Choroid plexus epithelial cell (primary cell): ENCODE data around the gene TWIST1.

Experiments
- DNase-seq: peaks from one replicate; pipeline ENCODE4 v3.0.0-alpha.2; 2010; ENCODE audit warnings: low read depth
- H3K4me3 ChIP-seq: 2 replicates; pipeline ENCODE4 v1.5.1; 2011; ENCODE audit warnings: low read depth, mild to moderate bottlenecking, control low read depth, low read length, moderate library complexity
- TF ChIP-seq, protein P1 (sequence below): conservative IDR thresholded peaks from 2 replicates; pipeline ENCODE4 v1.5.1; 2011; ENCODE audit warnings: low read depth, mild to moderate bottlenecking, control low read depth, inconsistent platforms, low read length, moderate library complexity

The TWIST1 gene

DNA sequence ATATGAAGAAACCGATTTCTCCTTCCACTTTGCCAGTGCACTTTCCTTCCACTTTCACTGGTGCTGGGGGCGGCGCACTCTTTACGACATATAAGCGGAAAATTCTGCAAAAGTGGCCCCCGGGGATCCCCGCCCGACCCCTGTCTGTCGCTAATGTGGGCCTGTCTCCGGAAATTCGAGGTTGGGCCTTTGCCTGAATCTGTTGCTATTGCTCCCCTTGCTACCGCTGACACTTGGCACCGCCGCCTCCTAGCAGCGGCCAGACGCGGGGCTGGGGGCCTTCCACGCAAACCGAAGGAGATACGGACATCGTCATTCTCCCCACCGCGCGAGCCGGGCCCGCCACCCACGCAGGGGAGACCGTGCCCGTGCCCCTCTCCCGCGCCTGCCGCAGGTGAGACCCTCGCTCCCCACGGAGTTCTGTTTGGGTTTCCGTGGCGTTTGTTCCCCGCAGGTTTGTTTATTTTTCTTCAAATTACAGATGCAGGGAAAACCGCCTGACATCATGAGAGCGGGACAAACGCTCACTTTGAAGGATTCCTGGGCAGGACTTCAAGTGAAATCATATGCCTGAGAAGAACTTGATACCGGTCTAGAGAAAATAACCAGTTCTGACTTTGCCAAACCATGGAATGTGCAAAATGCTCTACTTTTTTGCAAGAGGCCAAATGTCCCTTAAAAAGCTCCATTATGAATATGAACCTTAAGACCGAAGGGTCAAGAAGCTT lies 5.0 kb downstream of the TWIST1 start:
- peak; percentile 96 for DNase-seq
- peak overlapping the region; percentile 99 for H3K4me3 ChIP-seq
- TF ChIP-seq, protein P1, sequence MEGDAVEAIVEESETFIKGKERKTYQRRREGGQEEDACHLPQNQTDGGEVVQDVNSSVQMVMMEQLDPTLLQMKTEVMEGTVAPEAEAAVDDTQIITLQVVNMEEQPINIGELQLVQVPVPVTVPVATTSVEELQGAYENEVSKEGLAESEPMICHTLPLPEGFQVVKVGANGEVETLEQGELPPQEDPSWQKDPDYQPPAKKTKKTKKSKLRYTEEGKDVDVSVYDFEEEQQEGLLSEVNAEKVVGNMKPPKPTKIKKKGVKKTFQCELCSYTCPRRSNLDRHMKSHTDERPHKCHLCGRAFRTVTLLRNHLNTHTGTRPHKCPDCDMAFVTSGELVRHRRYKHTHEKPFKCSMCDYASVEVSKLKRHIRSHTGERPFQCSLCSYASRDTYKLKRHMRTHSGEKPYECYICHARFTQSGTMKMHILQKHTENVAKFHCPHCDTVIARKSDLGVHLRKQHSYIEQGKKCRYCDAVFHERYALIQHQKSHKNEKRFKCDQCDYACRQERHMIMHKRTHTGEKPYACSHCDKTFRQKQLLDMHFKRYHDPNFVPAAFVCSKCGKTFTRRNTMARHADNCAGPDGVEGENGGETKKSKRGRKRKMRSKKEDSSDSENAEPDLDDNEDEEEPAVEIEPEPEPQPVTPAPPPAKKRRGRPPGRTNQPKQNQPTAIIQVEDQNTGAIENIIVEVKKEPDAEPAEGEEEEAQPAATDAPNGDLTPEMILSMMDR = peak; percentile 1

DNA sequence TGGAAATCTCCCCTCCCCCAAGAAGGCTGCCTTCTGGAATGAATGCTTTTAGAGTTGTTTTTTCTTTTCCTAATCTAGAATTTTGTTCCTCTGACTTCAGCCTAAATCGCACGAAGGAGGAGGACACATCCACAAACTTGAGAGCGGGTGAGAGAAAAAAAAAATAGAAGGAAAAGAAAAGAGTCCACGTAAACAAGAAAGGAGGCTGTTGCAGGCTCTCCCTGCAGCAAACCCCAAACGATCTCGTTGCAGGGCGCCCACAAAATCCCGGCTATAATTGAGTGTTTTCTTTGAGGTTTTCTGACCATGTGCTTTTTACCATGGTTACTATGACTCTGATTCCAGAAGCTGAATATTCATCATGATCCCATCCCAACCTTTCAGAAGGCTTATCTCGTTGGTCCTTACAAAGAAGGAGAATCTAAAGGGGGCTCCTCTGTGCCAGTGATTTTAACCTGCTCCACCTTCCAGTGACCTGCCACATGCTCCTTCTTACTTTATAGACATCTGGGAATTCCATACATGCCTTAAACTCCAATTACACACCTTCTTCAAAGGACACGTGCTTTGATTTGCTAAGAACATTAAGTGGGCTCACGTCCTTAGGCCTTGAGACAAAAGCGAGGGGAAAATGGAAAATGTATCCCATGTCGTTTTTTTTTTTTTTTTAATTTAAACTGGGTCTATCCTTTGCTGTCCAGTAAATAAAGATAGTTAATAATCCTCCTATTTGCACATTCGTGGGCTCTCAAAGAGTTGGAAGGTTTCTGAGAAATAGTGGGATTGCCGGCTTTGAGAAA lies 5.8 kb downstream of the TWIST1 start:
- DNase-seq = peak; percentile 32
- TF ChIP-seq, protein P1 = no peak
- H3K4me3 ChIP-seq = peak overlapping the region; percentile 99

DNA sequence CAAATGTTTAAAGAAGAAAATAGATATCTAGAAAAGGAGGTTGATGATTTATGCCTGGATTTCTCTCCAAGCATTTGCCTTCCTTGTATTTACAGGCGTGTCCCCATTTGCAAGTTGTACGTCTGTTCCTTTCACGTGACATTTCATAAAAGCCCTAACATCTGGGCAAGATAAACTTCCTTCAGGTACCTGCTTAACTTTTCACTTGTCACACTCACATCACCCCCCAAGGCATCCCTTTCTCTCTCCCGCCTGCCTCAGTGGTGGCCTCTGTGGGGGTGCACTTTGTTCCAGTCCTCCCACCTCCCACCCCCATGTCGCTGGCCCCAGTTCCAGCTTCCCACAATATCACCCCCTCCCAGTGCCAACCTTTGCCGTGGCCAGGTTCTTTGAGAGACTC lies 6.7 kb downstream of the TWIST1 start:
- DNase-seq = no peak
- TF ChIP-seq, protein P1 = no peak
- H3K4me3 ChIP-seq = no peak overlapping the region

DNA sequence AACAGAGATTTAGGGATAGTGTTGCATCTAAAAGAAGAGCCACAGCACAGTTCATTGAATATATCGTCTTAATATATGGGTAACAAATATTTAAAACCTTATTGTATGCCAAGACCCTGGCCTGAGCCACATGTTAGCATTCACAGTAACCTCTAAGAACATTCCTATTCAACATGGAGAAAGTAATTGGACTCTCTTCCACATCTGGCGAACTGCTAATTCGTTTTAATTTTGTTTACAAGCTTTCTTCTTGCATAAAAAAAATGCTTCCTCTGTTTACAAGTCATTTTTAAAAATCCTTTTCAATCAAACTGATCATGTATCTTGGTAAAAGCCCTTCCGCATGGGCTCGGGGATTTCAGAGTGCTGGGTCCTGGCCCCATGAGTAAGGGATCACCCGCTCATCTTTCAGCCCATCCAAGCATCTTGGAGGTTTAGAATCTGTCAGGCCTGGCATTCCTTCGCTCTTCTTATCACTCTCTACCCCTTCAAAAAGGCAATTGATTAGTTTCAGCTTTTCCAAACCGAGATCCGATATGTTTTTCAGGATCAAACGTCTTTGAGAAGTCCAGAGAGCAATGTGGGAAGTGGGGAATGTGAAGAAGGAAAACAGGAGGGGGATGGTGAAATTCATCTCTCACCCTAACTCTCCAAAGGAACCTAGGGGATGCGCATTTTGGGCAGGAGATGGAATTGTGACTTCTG lies 7.3 kb downstream of the TWIST1 start:
- TF ChIP-seq, protein P1 = no peak
- H3K4me3 ChIP-seq = no peak overlapping the region
- no peak for DNase-seq

DNA sequence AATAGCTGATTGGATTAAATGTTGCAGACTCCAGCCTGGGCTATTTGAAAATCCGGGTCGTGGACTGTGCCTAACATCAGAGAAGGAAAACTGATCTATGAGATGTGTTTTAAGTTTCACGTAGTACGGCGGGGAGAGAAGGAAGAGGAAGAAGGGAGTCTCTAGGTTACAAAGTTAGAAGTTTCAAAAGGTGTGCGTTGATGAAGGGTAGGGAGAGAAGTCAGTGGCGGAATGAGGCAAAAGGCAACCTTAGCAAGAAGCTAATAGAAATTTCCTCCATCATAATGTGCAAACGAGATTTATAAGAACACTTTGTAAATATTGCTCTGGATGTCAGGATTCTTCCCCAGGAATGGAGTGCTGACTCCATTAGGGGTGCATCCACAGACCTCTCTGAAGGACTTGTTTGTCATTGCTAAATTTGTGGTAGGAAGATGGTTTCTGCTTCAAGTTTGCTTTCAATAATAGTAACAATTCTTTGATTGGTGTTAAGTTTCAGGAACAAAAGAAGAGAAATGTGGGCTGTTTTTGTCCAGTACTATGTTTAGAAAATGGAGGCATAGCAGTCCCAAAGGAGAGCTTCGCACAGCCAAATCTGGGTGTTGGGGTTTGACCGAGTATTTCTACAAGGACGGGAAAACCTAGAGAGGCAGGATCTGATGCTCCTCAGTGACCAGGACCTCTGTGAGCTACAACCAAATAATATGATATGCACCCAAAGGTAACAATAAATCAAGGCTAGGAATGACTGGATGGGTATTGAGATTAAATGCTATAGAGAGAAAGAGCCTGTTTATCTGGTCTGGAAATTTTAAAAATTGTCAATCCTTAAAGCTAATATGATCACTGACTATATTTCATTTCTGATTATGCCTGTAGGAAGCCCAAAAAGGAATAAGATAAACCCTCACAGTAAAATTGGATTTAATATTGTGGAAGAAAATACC lies 8.2 kb downstream of the TWIST1 start:
- no peak for DNase-seq
- TF ChIP-seq, protein P1 = no peak
- H3K4me3 ChIP-seq = no peak overlapping the region

DNA sequence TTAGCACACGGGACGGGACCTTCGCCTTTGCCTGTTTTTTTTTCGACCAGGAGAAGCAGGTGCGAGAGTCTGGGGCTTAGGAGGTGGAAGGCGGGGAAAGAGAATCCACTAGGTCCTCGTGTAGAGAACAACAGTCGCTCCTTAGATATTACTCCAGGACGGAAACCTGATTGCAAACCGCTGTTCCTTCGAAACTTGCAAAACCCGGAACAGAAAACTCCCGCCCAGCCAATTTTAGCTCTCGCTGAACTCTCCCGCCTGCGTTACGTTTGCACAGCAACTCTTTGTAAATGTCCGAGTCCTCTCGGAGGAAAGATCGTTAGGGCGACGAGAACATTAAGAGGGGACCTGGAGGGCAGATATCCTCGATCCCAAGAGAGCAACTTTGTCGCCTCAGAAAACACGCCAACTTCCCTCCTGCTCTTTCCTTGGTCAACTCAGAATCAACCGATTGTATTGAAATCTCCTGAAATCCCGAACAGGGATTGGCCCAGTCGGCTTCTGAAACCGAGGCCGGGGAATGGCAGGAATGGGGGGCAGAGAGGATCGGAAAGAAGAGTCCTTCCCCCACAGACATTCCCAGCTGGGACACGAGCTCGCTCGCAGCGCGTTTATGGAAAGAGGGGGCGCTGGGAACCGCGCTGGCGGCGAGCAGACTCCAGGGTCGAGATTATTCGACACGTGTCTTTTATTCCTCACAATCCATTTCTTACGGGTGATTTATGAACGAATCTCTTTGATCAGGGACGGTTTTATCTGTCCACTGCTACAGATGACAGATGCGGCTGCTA lies 9.9 kb downstream of the TWIST1 start:
- DNase-seq = peak; percentile 81

More for the DNA sequence above, 9.9 kb downstream of the TWIST1 start:
- peak overlapping the region; percentile 56 for H3K4me3 ChIP-seq
- TF ChIP-seq, protein P1 = no peak
